IPS-15b (cell line): ENCODE results near the gene SPIC.

Experiments
- H3K27me3 ChIP-seq: one replicate; pipeline ENCODE4 v1.6.1; 2013; ENCODE audit warnings: low read length; ENCODE audit not compliant: control insufficient read depth, insufficient read depth
- H3K36me3 ChIP-seq: one replicate; pipeline ENCODE4 v1.6.1; 2013; ENCODE audit warnings: low read length; ENCODE audit not compliant: control insufficient read depth, insufficient read depth
- H3K4me1 ChIP-seq: one replicate; pipeline ENCODE4 v1.6.1; 2013; ENCODE audit warnings: mild to moderate bottlenecking, low read length; ENCODE audit not compliant: control insufficient read depth, insufficient read depth
- H3K4me3 ChIP-seq: one replicate; pipeline ENCODE4 v1.5.1; 2013; ENCODE audit warnings: low read depth, low read length
- H3K9ac ChIP-seq: one replicate; pipeline ENCODE4 v1.6.1; 2013; ENCODE audit warnings: low read depth, mild to moderate bottlenecking, low read length
- H3K9me3 ChIP-seq: one replicate; pipeline ENCODE4 v1.6.1; 2013; ENCODE audit warnings: mild to moderate bottlenecking, low read length; ENCODE audit not compliant: control insufficient read depth, insufficient read depth

The SPIC gene

GRCh38 chr12:101475751-101476305 is 692 bp downstream of the SPIC start:
- no peaks in the 10 kb centered on the region for H3K36me3 ChIP-seq
- no peaks in the 10 kb centered on the region for H3K9me3 ChIP-seq
- H3K9ac ChIP-seq, result no peak overlapping the region
- H3K27me3 ChIP-seq, result no peaks in the 10 kb centered on the region
- H3K4me1 ChIP-seq, result peaks cover 8% of the 10 kb centered on the region
- no peak overlapping the region for H3K4me3 ChIP-seq

GRCh38 chr12:101480849-101481248 is 5.7 kb downstream of the SPIC start:
- H3K36me3 ChIP-seq, result no peaks in the 10 kb centered on the region

GRCh38 chr12:101485021-101485420 is 9.9 kb downstream of the SPIC start:
- Histone ChIP-seq H3K9ac (no peak overlapping the region), H3K4me1 (no peaks in the 10 kb centered on the region), H3K36me3 (no peaks in the 10 kb centered on the region), H3K27me3 (no peaks in the 10 kb centered on the region), H3K4me3 (no peak overlapping the region), H3K9me3 (no peaks in the 10 kb centered on the region)

More at GRCh38 chr12:101480849-101481248, 5.7 kb downstream of the SPIC start:
- no peaks in the 10 kb centered on the region for H3K4me1 ChIP-seq
- H3K27me3 ChIP-seq, result no peaks in the 10 kb centered on the region
- H3K9me3 ChIP-seq, result no peaks in the 10 kb centered on the region
- no peak overlapping the region for H3K4me3 ChIP-seq
- no peak overlapping the region for H3K9ac ChIP-seq

- H3K4me1 ChIP-seq, result no peaks in the 10 kb centered on the region
- H3K27me3 ChIP-seq, result no peaks in the 10 kb centered on the region
- no peaks in the 10 kb centered on the region for H3K9me3 ChIP-seq
- no peak overlapping the region for H3K9ac ChIP-seq
- no peak overlapping the region for H3K4me3 ChIP-seq
- H3K36me3 ChIP-seq, result no peaks in the 10 kb centered on the region
Measured at GRCh38 chr12:101488469-101488868, 13.3 kb downstream of the SPIC start.

GRCh38 chr12:101490286-101490920 is 15.3 kb downstream of the SPIC start:
- Histone ChIP-seq H3K9me3 (no peaks in the 10 kb centered on the region), H3K9ac (peak overlapping the region; percentile 24), H3K4me1 (no peaks in the 10 kb centered on the region), H3K4me3 (no peak overlapping the region), H3K36me3 (no peaks in the 10 kb centered on the region), H3K27me3 (no peaks in the 10 kb centered on the region)

GRCh38 chr12:101491329-101491728 is 16.2 kb downstream of the SPIC start:
- Histone ChIP-seq H3K4me1 (no peaks in the 10 kb centered on the region), H3K9ac (no peak overlapping the region), H3K27me3 (no peaks in the 10 kb centered on the region), H3K9me3 (no peaks in the 10 kb centered on the region), H3K4me3 (no peak overlapping the region), H3K36me3 (no peaks in the 10 kb centered on the region)

- Histone ChIP-seq H3K9ac (no peak overlapping the region), H3K27me3 (no peaks in the 10 kb centered on the region), H3K36me3 (no peaks in the 10 kb centered on the region), H3K4me1 (no peaks in the 10 kb centered on the region), H3K4me3 (no peak overlapping the region), H3K9me3 (no peaks in the 10 kb centered on the region)
Measured at GRCh38 chr12:101493556-101493955, 18.4 kb downstream of the SPIC start.

GRCh38 chr12:101498252-101498651 is 23.1 kb downstream of the SPIC start:
- no peak overlapping the region for H3K9ac ChIP-seq
- no peaks in the 10 kb centered on the region for H3K9me3 ChIP-seq
- H3K4me1 ChIP-seq, result no peaks in the 10 kb centered on the region
- H3K36me3 ChIP-seq, result no peaks in the 10 kb centered on the region
- no peaks in the 10 kb centered on the region for H3K27me3 ChIP-seq
- H3K4me3 ChIP-seq, result no peak overlapping the region

- Histone ChIP-seq H3K4me3 (no peak overlapping the region), H3K36me3 (no peaks in the 10 kb centered on the region), H3K9ac (no peak overlapping the region), H3K27me3 (no peaks in the 10 kb centered on the region), H3K4me1 (no peaks in the 10 kb centered on the region), H3K9me3 (no peaks in the 10 kb centered on the region)
Measured at GRCh38 chr12:101501410-101501995, 26.4 kb downstream of the SPIC start.

- no peaks in the 10 kb centered on the region for H3K4me1 ChIP-seq
- no peak overlapping the region for H3K4me3 ChIP-seq
- H3K9me3 ChIP-seq, result no peaks in the 10 kb centered on the region
- no peaks in the 10 kb centered on the region for H3K27me3 ChIP-seq
- H3K36me3 ChIP-seq, result no peaks in the 10 kb centered on the region
- H3K9ac ChIP-seq, result no peak overlapping the region
Measured at GRCh38 chr12:101521136-101521535, 46.0 kb downstream of the SPIC start.

GRCh38 chr12:101527682-101528081 is 52.5 kb downstream of the SPIC start:
- no peaks in the 10 kb centered on the region for H3K4me1 ChIP-seq
- no peaks in the 10 kb centered on the region for H3K27me3 ChIP-seq
- no peaks in the 10 kb centered on the region for H3K36me3 ChIP-seq
- no peak overlapping the region for H3K4me3 ChIP-seq
- H3K9ac ChIP-seq, result no peak overlapping the region
- no peaks in the 10 kb centered on the region for H3K9me3 ChIP-seq

GRCh38 chr12:101536069-101536674 is 61.0 kb downstream of the SPIC start:
- Histone ChIP-seq H3K4me3 (no peak overlapping the region), H3K27me3 (no peaks in the 10 kb centered on the region)

More at GRCh38 chr12:101536069-101536674, 61.0 kb downstream of the SPIC start:
- H3K36me3 ChIP-seq, result no peaks in the 10 kb centered on the region
- no peak overlapping the region for H3K9ac ChIP-seq
- H3K9me3 ChIP-seq, result no peaks in the 10 kb centered on the region
- no peaks in the 10 kb centered on the region for H3K4me1 ChIP-seq
